Breast epithelium (tissue), 3 donors: ENCODE results near the gene C20orf141.

Experiments
- CTCF ChIP-seq, 3 donors: fragments of 450-650 bp; IDR thresholded peaks; one replicate each; pipeline ENCODE4 v1.5.1; 2016 to 2017; ENCODE audit warnings: antibody characterized with exemption in 3 of 3, mild to moderate bottlenecking in 3 of 3, moderate library complexity in 3 of 3
- POLR2AphosphoS5 ChIP-seq, 3 donors: sonication (generic); formaldehyde crosslinking; IDR thresholded peaks; one replicate each; pipeline ENCODE4 v1.6.1; 2017; ENCODE audit warnings: antibody characterized with exemption in 3 of 3

- no peak for TF ChIP-seq CTCF (IDR thresholded peaks at IDR 0.05)
- no peak for TF ChIP-seq POLR2AphosphoS5 (IDR thresholded peaks at IDR 0.05)
Observed at GRCh38 chr20:2809690-2810089, 5.1 kb upstream of the C20orf141 start.
